Spinal cord (tissue), 10 donors: ENCODE data around the gene ADARB1. TPM values are rescaled to one million over a fixed set of nuclear protein-coding genes. Genes with fewer than 3 reads are reported as not detected.

Source experiments
- DNase-seq, 6 donors: peaks; one replicate each; pipeline versions ENCODE4 v3.0.0 to v3.0.0-alpha.2; 2013 to 2015; ENCODE audit warnings: low spot score in 6 of 6, low read depth in 4 of 6
- H3K27ac ChIP-seq: one replicate; pipeline ENCODE4 v1.5.1; 2013; ENCODE audit warnings: low read depth, low read length, control low read depth
- H3K27me3 ChIP-seq: one replicate; pipeline ENCODE4 v1.6.1; 2013; ENCODE audit warnings: low read length; ENCODE audit not compliant: control insufficient read depth, insufficient read depth
- H3K36me3 ChIP-seq: one replicate; pipeline ENCODE4 v1.6.1; 2013; ENCODE audit warnings: low read length; ENCODE audit not compliant: control insufficient read depth, insufficient read depth
- H3K4me1 ChIP-seq: one replicate; pipeline ENCODE4 v1.6.1; 2013; ENCODE audit warnings: low read length; ENCODE audit not compliant: control insufficient read depth, insufficient read depth
- H3K4me3 ChIP-seq: one replicate; pipeline ENCODE4 v1.5.1; 2013; ENCODE audit warnings: low read depth, low read length, control low read depth
- H3K9me3 ChIP-seq: one replicate; pipeline ENCODE4 v1.6.1; 2013; ENCODE audit warnings: low read length; ENCODE audit not compliant: control insufficient read depth, insufficient read depth
- WGBS: methylation state at CpG from one replicate; pipeline ENCODE4 v1.1.5; 2013; ENCODE audit warnings: missing lambda C conversion rate; ENCODE audit not compliant: insufficient coverage; 5-methylcytosine and 5-hydroxymethylcytosine counted together
- polyA plus RNA-seq, 2 donors: library from polyadenylated mRNA; unstranded; fragments of 120-200 nt; gene quantifications; one replicate each; pipeline ENCODE4 v1.2.1, GENCODE V29; 2013; ENCODE audit not compliant: insufficient read length in 2 of 2
- total RNA-seq, 2 donors: library from RNA; depleted of rRNA in 1 of 2; stranded (reverse); fragments of 120-200 nt in 1 of 2; fragments of >200 nt in 1 of 2; gene quantifications; one replicate each; pipeline versions ENCODE4 v1.2.3 to v1.2.4, GENCODE V29; 2013 to 2014
- donor health status: healthy.

ADARB1 gene
- total and polyA plus RNA-seq, 4 donors, result 18.2 to 39.4 (median 28.8) TPM

DNA sequence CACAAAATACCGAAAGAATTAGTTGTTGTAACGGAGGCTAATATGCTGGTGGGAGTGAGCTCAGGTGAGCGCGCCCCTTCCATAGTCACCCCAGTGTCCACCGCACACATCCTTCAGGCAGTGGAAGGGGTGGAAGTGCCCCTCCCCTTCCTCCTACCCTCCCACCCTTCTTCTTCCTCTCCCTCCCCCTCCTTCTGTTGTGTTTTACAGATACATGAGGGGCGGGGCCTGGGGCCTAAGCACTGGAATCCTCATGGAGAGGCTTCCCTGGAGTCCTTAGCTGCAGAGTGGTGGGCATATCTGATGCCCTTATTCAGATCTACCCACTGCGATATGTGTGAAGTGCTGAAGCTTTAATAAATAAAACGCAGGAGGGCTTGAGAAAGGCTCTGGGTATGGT, 10.3 kb upstream of the ADARB1 start:
- Histone ChIP-seq H3K36me3 (no peaks in the 10 kb centered on the region), H3K9me3 (no peaks in the 10 kb centered on the region), H3K4me1 (peaks cover 3% of the 10 kb centered on the region), H3K27me3 (no peaks in the 10 kb centered on the region), H3K27ac (no peak overlapping the region), H3K4me3 (no peak overlapping the region)
- no peak for DNase-seq
- 100% methylated on average over 1 of the region's 8 CpGs for WGBS

- Histone ChIP-seq H3K27ac (no peak overlapping the region), H3K36me3 (no peaks in the 10 kb centered on the region), H3K4me1 (peaks cover 3% of the 10 kb centered on the region), H3K27me3 (no peaks in the 10 kb centered on the region), H3K9me3 (no peaks in the 10 kb centered on the region), H3K4me3 (no peak overlapping the region)
- DNase-seq, result no peak
- WGBS, result 86% methylated on average over 6 of the region's 19 CpGs
These were observed 9.6 kb upstream of the ADARB1 start for GRCh38 chr21:45064618-45065399.

- Histone ChIP-seq H3K4me1 (no peaks in the 10 kb centered on the region), H3K9me3 (no peaks in the 10 kb centered on the region), H3K4me3 (no peak overlapping the region), H3K27me3 (no peaks in the 10 kb centered on the region), H3K27ac (no peak overlapping the region), H3K36me3 (peaks cover 6% of the 10 kb centered on the region)
- DNase-seq, result peak in 1 of 6 donors; percentile 15
- 82% methylated on average over 13 of the region's 18 CpGs for WGBS
These were observed 6.7 kb upstream of the ADARB1 start for GRCh38 chr21:45067462-45068285.

GRCh38 chr21:45069085-45069484, 5.3 kb upstream of the ADARB1 start:
- WGBS, result 91% methylated on average over 11 of the region's 11 CpGs
- no peak overlapping the region for H3K4me3 ChIP-seq
- no peak for DNase-seq
- H3K9me3 ChIP-seq, result no peaks in the 10 kb centered on the region
- H3K27me3 ChIP-seq, result no peaks in the 10 kb centered on the region
- H3K36me3 ChIP-seq, result peaks cover 6% of the 10 kb centered on the region
- H3K4me1 ChIP-seq, result peaks cover 11% of the 10 kb centered on the region
- H3K27ac ChIP-seq, result no peak overlapping the region

DNA sequence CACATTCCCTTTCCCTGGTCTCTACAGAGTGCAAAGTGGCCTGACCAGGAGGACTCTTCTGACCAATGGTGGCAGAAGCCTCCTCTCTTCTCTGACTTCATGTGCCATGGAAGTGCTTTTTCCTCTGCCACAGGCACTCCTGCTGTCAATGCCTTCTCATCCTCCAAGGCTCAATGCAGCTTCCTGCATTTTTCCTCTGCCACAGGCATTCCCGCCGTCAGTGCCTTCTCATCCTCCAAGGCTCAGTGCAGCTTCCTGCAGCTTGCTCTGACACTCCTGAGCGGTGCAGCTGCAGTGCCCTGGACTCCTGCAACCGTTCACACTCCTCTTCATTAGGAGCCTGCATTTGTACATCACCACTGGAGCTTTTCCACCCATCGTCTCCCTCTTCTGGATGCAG, 4.7 kb upstream of the ADARB1 start:
- H3K36me3 ChIP-seq, result peaks cover 6% of the 10 kb centered on the region
- no peak for DNase-seq
- H3K4me3 ChIP-seq, result no peak overlapping the region
- H3K27me3 ChIP-seq, result no peaks in the 10 kb centered on the region
- peaks cover 11% of the 10 kb centered on the region for H3K4me1 ChIP-seq
- H3K27ac ChIP-seq, result no peak overlapping the region
- 80% methylated on average over 5 of the region's 5 CpGs for WGBS
- H3K9me3 ChIP-seq, result no peaks in the 10 kb centered on the region

DNA sequence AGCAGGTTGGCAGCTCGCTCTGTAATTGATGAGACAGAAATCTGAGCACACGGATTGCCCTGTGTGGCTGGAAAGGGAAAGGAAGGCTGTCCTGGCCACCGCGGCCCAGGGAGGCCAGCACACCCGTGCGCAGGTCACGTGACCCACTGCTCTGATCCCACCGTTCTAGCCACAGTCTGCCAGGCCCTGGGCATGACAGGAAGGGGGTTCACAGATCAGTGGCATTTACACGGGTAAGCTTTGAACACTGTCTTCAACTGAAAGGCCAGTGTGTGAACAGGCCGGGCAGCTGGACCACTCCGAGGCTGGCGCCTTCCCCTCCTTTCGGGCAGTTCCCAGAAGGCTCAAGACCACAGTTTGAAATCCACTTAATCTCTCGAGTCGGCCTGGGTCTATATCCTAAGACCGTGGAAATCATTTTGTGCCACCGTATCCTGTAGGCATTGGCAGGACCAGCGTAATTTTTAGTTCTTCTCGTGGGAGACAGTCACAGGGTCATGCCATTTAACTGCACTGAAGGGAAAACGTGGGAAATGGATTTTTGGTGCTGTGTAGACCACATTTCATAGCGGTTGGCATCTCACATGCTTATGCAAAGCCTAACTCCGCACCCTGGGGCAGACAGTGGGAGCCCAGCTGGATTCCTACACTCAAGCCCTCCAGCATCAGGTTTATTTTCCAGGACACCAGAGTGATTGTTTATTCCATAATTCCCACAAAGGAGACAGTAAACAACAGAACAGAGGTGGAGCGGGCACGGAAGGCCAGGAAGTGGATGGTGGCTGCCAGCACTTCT, 3.1 kb upstream of the ADARB1 start:
- no peaks in the 10 kb centered on the region for H3K9me3 ChIP-seq
- H3K36me3 ChIP-seq, result peaks cover 6% of the 10 kb centered on the region
- WGBS, result 85% methylated on average over 17 of the region's 24 CpGs
- peaks cover 16% of the 10 kb centered on the region for H3K4me1 ChIP-seq
- no peak overlapping the region for H3K27ac ChIP-seq
- no peak overlapping the region for H3K4me3 ChIP-seq
- H3K27me3 ChIP-seq, result no peaks in the 10 kb centered on the region
- DNase-seq, result no peak

DNA sequence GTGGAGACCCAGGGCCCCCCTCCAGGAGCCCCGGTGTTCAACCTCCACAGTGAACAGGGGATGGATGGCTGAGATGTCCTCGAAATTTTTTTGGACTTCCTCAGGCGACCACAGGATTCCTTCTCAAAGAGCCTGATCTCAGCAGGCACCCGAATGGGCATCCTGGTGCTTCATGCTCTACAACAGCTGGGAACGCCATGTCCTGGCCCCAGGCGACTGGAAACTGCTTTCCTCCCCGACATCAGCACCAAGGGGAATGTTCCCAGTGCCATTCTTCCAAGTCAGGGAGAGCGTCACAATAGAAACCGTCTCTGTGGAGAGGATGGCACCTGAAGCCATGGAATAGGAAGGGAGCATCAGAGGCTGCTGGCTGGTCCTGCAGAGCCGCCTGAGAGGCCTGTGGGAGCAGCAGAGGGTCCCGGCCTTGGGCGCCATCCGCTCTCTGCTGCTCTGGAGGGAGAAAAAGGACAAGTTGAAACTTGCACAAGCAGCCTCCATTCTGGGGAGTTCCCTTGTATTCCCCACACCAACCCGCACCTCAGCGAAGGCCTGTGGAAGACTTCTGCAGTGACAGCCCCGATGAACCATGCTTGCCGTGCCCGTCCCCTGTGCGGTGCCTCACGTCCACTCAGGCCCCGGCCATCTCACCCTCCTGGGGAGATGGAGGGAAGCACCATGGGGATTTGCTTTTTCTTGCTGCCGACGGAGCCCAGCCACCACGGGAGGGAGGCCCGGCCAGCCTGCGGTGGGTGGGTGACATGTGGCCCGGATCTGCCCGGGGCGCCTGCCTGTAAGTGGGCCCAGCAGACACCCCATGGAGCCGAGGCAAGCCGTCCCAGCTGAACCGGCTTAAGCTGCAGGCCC, 2.3 kb upstream of the ADARB1 start:
- Histone ChIP-seq H3K9me3 (no peaks in the 10 kb centered on the region), H3K27ac (no peak overlapping the region), H3K4me3 (no peak overlapping the region), H3K27me3 (no peaks in the 10 kb centered on the region), H3K4me1 (peaks cover 16% of the 10 kb centered on the region), H3K36me3 (peaks cover 6% of the 10 kb centered on the region)
- 88% methylated on average over 27 of the region's 32 CpGs for WGBS
- no peak for DNase-seq

DNA sequence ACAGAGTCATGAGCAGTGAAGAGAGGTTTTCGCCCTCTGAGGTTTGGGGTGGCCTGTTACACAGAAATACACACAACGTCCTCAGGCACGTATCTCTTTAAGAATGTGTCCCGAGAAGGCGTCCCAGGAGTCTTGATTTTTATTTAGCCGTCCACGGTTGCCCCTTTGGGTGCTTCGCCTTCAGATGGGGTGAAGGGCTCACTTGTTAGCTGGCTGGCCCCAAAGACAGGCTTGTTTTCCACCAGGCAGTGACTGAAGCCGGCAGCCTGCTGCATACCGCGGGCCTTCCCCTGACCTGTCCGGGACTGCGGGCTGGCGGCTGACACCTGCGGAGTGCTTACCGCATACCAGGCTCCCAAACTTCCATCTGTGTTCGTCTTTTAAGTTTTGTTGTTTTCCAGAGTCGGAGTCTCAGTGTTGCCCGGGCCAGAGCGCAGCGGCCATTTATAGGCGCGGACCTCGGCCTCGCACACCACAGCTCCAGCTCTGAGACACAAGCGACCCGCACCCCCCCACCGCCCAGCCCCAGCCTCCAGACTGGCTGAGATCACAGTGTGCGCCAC, 1.6 kb upstream of the ADARB1 start:
- DNase-seq, result no peak
- Histone ChIP-seq H3K4me1 (peaks cover 16% of the 10 kb centered on the region), H3K27ac (no peak overlapping the region), H3K27me3 (no peaks in the 10 kb centered on the region), H3K9me3 (no peaks in the 10 kb centered on the region), H3K4me3 (no peak overlapping the region), H3K36me3 (peaks cover 6% of the 10 kb centered on the region)
- 79% methylated on average over 18 of the region's 29 CpGs for WGBS
